T-helper 2 cell treated with Interferon-gamma antibody and Interleukin-4, amounts not matched to agents 5 μg/mL and 100 μg/mL, for 36 hours (primary cell): Measurements from ENCODE around the gene HEG1.
"Not testable (repeated sequence)": the region's sequence is repeated elsewhere in the genome, so short reads cannot be mapped to it uniquely, and the experiment has no call there.

Experiments
- DNase-seq: peaks from one replicate; pipeline ENCODE4 v3.0.0; 2021; ENCODE audit warnings: low spot score
- H3K27ac Mint-ChIP-seq: one replicate; pipeline ENCODE4 v1.8.0; 2021; ENCODE audit warnings: mild to moderate bottlenecking, mixed read lengths
- H3K27me3 Mint-ChIP-seq: one replicate; pipeline ENCODE4 v1.8.0; 2021; ENCODE audit warnings: low read depth, mixed read lengths
- H3K36me3 Mint-ChIP-seq: one replicate; pipeline ENCODE4 v1.8.0; 2021; ENCODE audit warnings: low read depth, mixed read lengths
- H3K4me1 Mint-ChIP-seq: one replicate; pipeline ENCODE4 v1.8.0; 2021; ENCODE audit warnings: low read depth, mixed read lengths
- H3K4me3 Mint-ChIP-seq: one replicate; pipeline ENCODE4 v1.8.0; 2022; ENCODE audit warnings: mild to moderate bottlenecking, moderate library complexity, mixed read lengths
- H3K9me3 Mint-ChIP-seq: one replicate; pipeline ENCODE4 v1.8.0; 2021; ENCODE audit warnings: mixed read lengths

Gene HEG1, protein sequence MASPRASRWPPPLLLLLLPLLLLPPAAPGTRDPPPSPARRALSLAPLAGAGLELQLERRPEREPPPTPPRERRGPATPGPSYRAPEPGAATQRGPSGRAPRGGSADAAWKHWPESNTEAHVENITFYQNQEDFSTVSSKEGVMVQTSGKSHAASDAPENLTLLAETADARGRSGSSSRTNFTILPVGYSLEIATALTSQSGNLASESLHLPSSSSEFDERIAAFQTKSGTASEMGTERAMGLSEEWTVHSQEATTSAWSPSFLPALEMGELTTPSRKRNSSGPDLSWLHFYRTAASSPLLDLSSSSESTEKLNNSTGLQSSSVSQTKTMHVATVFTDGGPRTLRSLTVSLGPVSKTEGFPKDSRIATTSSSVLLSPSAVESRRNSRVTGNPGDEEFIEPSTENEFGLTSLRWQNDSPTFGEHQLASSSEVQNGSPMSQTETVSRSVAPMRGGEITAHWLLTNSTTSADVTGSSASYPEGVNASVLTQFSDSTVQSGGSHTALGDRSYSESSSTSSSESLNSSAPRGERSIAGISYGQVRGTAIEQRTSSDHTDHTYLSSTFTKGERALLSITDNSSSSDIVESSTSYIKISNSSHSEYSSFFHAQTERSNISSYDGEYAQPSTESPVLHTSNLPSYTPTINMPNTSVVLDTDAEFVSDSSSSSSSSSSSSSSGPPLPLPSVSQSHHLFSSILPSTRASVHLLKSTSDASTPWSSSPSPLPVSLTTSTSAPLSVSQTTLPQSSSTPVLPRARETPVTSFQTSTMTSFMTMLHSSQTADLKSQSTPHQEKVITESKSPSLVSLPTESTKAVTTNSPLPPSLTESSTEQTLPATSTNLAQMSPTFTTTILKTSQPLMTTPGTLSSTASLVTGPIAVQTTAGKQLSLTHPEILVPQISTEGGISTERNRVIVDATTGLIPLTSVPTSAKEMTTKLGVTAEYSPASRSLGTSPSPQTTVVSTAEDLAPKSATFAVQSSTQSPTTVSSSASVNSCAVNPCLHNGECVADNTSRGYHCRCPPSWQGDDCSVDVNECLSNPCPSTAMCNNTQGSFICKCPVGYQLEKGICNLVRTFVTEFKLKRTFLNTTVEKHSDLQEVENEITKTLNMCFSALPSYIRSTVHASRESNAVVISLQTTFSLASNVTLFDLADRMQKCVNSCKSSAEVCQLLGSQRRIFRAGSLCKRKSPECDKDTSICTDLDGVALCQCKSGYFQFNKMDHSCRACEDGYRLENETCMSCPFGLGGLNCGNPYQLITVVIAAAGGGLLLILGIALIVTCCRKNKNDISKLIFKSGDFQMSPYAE (N-terminal part only)

DNA sequence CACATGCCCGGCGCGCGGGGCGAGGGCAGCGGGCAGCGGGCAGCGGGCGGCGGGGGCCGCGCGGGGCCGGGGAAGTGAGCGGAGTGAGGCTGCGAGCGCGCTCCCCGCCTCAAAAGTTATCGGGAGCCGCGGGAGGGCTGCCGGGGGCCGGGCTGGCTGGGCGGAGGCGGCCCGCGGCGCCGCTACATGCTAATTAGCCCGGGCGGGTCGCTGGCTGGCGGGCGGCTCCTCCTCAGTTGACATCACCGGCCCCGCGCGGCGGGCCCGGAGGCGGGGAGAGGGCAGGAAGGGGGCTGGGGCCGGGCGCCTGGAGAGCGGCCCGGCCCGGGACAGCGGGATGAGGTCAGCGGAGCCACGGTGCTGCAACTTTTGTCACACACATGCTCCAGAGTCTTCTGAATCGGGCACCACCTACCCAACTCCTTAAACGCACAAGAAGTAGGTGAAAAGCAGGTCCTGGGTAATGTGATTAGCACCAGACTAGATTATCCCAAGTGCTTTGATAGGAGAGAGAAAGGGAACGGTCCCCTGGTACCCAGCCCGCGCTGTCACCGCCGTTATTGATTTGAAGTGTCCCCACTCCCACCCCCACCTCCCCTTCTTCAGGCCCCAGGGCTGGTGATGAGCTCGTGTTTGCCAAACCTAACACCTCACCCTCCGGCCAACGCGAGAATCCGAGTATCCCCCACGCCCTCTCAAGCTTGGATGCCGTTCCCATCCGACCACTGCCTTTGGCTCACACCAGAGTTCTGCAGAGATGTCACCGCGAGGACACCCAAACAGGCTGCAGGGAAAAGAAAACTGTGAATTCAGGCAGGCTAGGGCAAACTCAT, at the start of gene HEG1:
HEG1 (minus strand) TSS at position 85 of the 833 bp plus-strand sequence. CDS start 107 bp downstream, outside the sequence.
- DNase-seq = peak; percentile 83
- Mint-ChIP-seq H3K4me1 (peaks cover 37% of the 10 kb centered on the region), H3K4me3 (peak within 1 kb of the TSS; percentile 97), H3K36me3 (peaks cover 13% of the 10 kb centered on the region), H3K9me3 (no peaks in the 10 kb centered on the region), H3K27me3 (peaks cover 32% of the 10 kb centered on the region), H3K27ac (peak within 1 kb of the TSS; percentile 90)

GRCh38 chr3:125105116-125105515, 49.3 kb upstream of the HEG1 start:
- Mint-ChIP-seq H3K27me3 (peaks cover 31% of the 10 kb centered on the region), H3K27ac (no peak overlapping the region), H3K4me3 (no peak overlapping the region), H3K36me3 (no peaks in the 10 kb centered on the region), H3K4me1 (peaks cover 10% of the 10 kb centered on the region), H3K9me3 (peaks cover 8% of the 10 kb centered on the region)
- DNase-seq = no peak

GRCh38 chr3:125104639-125105038, 48.8 kb upstream of the HEG1 start:
- Mint-ChIP-seq H3K36me3 (peaks cover 2% of the 10 kb centered on the region), H3K4me3 (no peak overlapping the region), H3K9me3 (peaks cover 12% of the 10 kb centered on the region), H3K27ac (no peak overlapping the region), H3K27me3 (peaks cover 34% of the 10 kb centered on the region), H3K4me1 (peaks cover 6% of the 10 kb centered on the region)
- no peak for DNase-seq

DNA sequence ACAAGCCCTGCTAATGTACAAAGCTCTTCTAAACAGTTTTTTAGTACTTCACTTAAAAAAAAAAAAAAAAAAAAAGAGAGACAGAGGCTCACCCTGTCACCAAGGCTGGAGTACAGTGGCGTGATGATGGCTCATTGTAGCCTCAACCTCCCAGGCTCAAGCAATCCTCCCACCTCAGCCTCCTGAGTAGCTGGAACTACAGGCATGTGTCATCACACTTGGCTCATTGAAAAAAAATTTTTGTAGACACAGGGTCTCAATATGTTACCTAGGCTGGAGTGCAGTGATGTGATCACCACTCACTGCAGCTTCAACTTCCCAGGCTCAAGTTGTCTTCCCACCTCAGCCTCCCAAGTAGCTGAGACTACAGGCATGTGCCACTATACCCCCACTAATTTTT, 47.6 kb upstream of the HEG1 start:
- Mint-ChIP-seq H3K27me3 (peaks cover 39% of the 10 kb centered on the region), H3K36me3 (peaks cover 2% of the 10 kb centered on the region), H3K4me1 (no peaks in the 10 kb centered on the region), H3K9me3 (peaks cover 16% of the 10 kb centered on the region), H3K4me3 (no peak overlapping the region), H3K27ac (no peak overlapping the region)
- DNase-seq = no peak

DNA sequence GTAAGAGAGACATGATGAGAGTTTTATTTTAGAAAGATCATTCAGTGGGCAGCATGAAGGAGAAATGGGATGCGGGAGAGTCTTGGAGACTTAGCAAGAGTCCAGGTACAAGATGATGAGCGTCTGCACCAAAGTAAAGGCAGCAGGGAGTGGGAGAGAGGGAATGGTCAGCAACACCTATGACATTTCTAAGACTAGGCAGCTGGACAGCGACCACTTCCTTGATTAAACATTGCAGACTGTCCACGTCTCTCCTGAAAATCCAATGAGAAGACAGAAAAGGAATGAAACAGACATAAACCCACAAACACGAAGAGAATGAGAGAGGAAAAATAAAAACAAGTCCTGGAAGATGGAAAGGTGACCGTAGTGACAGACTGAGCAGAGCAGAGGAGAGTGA, 46.7 kb upstream of the HEG1 start:
- no peak for DNase-seq
- peaks cover 2% of the 10 kb centered on the region for H3K36me3 Mint-ChIP-seq
- no peak overlapping the region for H3K4me3 Mint-ChIP-seq
- H3K27ac Mint-ChIP-seq = no peak overlapping the region
- H3K9me3 Mint-ChIP-seq = peaks cover 16% of the 10 kb centered on the region
- H3K4me1 Mint-ChIP-seq = no peaks in the 10 kb centered on the region
- H3K27me3 Mint-ChIP-seq = peaks cover 45% of the 10 kb centered on the region

DNA sequence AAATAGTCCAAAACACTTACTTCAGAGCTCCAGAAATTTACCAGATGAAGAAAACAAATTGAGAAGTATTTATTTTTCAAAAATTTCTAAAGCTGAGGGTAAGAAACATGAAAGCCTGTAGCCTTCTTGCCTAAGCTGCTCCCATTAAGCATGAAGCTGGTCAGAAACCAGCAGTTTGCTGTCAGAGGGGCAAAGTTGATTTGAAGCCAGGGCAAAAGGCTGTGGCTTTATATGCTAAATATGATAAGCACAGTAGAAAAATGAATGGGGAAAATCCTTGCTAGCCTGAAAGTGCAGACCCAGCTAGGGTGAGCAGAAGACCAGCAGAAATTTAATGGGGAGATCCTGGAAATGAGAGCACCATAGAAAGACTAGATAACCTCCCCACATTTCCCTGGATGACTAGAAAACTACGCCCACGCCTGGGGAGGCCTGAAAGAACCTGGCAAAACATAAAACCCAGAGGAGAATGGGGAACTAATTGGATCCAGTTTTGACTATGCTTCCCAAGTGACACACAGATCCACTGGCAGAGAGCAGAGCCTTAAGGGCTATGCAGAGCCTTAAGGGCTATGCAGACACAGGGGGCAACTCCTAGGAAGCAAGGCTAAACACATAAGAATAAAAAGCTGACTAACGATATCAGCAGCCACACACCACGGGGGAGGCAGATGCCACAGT, 43.0 kb upstream of the HEG1 start:
- Mint-ChIP-seq H3K27me3 (peaks cover 32% of the 10 kb centered on the region), H3K9me3 (peaks cover 8% of the 10 kb centered on the region), H3K4me3 (no peak overlapping the region), H3K27ac (no peak overlapping the region), H3K4me1 (no peaks in the 10 kb centered on the region), H3K36me3 (peaks cover 2% of the 10 kb centered on the region)
- no peak for DNase-seq

DNA sequence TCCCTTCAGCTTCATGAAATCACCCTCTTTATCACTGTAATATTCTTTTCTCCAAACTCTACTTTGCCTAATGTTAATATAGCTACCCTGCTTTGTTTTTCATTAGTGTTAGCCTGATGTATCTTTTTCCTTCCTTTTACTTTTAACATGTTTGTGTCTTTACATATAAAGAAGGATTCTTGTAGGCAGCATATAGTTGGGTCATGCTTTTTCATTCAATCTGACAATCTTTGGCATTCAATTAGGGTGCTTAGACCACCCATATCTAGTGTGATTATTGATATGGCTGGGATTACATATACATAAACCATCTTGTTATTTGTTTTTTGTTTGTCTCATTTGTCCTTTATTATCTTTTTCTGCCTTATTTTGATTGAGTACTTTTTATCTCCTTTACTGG, 34.9 kb upstream of the HEG1 start:
- H3K4me3 Mint-ChIP-seq = no peak overlapping the region
- H3K27ac Mint-ChIP-seq = no peak overlapping the region
- no peak for DNase-seq
- H3K27me3 Mint-ChIP-seq = peaks cover 32% of the 10 kb centered on the region
- H3K9me3 Mint-ChIP-seq = peaks cover 6% of the 10 kb centered on the region
- H3K36me3 Mint-ChIP-seq = peaks cover 2% of the 10 kb centered on the region
- H3K4me1 Mint-ChIP-seq = no peaks in the 10 kb centered on the region

DNA sequence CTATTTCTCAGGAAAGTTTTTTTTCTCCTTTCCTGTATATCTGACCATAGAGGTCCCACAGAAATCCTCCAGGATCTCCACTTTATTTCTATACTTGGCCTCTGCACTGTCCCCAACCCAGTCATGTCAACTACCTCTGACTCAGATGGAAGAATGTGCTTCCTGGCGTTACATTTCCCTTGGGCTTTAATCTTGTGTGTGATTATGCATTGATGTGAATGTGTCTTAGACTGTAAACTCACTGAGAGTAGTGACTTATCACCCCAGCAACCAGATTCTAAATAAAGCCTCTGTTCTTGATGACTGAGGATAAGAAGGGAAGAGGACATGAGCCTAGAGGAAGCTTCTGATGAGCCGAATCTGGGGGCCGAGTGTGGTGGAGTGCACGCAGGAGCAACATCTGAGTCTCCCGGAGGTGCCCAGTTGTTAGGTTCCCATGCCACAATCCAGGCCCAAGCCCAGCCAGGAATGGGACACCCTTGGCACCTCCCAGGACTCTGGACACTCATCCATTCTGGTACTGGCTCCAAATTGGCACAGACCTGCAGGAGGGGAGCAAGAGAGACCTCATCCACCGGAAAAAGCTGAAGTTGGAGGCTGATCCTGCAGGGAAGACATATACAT, 32.1 kb upstream of the HEG1 start:
- no peak overlapping the region for H3K4me3 Mint-ChIP-seq
- peaks cover 6% of the 10 kb centered on the region for H3K9me3 Mint-ChIP-seq
- no peak for DNase-seq
- H3K36me3 Mint-ChIP-seq = peaks cover 2% of the 10 kb centered on the region
- H3K27me3 Mint-ChIP-seq = peaks cover 46% of the 10 kb centered on the region
- no peak overlapping the region for H3K27ac Mint-ChIP-seq
- H3K4me1 Mint-ChIP-seq = no peaks in the 10 kb centered on the region

GRCh38 chr3:125085166-125085565, 29.4 kb upstream of the HEG1 start:
- H3K9me3 Mint-ChIP-seq = no peaks in the 10 kb centered on the region
- no peaks in the 10 kb centered on the region for H3K36me3 Mint-ChIP-seq
- H3K27ac Mint-ChIP-seq = no peak overlapping the region
- no peaks in the 10 kb centered on the region for H3K4me1 Mint-ChIP-seq
- no peak for DNase-seq
- H3K4me3 Mint-ChIP-seq = no peak overlapping the region
- peaks cover 47% of the 10 kb centered on the region for H3K27me3 Mint-ChIP-seq

GRCh38 chr3:125083776-125084175, 28.0 kb upstream of the HEG1 start:
- Mint-ChIP-seq H3K4me3 (no peak overlapping the region), H3K4me1 (no peaks in the 10 kb centered on the region), H3K36me3 (no peaks in the 10 kb centered on the region), H3K27ac (no peak overlapping the region), H3K9me3 (no peaks in the 10 kb centered on the region), H3K27me3 (peaks cover 42% of the 10 kb centered on the region)
- no peak for DNase-seq

DNA sequence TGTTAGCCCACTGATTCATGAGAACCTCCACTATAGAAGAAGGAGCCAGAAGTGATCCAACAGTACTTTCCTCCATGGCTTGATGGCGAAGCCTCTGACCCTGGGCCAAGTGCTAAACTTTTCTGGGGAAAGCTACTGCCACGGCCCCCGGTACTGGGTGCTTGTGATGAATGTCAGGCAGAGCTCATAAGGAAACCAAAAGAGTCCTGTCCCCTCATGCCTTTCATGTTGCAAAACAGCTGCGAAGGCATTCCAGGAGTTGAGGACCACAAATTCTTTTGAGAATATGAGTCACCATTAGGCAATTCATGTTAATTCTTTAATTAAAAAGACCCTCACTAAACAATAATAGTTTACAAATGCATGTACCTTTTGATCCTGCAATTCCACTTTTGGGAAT, 26.5 kb upstream of the HEG1 start:
- not testable (repeated sequence) for H3K9me3 Mint-ChIP-seq, DNase-seq

DNA sequence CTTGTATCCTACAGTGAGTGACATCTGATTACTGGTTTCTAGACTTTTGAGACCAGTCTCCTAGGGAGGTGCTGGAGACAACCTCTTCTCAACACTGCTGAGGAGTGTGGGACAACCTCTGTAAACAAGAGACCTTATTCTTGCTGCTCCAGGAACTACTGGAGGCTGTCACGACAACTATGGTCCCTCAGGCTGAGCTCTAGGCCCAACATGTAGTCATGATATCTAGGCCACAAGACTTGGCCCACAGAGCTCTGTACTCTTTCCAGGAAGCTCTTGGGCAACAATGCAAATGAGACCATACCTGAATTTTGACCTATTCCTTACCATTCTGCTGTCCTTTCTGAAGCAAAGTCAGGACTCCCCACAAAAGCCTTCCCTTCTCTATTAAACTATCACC, 24.3 kb upstream of the HEG1 start:
- Mint-ChIP-seq H3K36me3 (no peaks in the 10 kb centered on the region), H3K27ac (no peak overlapping the region), H3K27me3 (peaks cover 33% of the 10 kb centered on the region), H3K9me3 (no peaks in the 10 kb centered on the region), H3K4me1 (no peaks in the 10 kb centered on the region), H3K4me3 (no peak overlapping the region)
- DNase-seq = no peak

More for the DNA sequence above, 26.5 kb upstream of the HEG1 start:
- not testable (repeated sequence) for H3K4me3 Mint-ChIP-seq, H3K36me3 Mint-ChIP-seq, H3K4me1 Mint-ChIP-seq, H3K27ac Mint-ChIP-seq
- peaks cover 33% of the 10 kb centered on the region for H3K27me3 Mint-ChIP-seq
